ENCODE results near the gene TFDP1.

Gene TFDP1

GRCh38 chr13:113629866-113630265 lies 45.3 kb downstream of the TFDP1 start:
- DNase-seq (ENCODE audit: low read depth), result no peak
- H3K4me3 ChIP-seq (ENCODE audit: low read depth, low read length), result no peak overlapping the region
- TF ChIP-seq, protein P1, sequence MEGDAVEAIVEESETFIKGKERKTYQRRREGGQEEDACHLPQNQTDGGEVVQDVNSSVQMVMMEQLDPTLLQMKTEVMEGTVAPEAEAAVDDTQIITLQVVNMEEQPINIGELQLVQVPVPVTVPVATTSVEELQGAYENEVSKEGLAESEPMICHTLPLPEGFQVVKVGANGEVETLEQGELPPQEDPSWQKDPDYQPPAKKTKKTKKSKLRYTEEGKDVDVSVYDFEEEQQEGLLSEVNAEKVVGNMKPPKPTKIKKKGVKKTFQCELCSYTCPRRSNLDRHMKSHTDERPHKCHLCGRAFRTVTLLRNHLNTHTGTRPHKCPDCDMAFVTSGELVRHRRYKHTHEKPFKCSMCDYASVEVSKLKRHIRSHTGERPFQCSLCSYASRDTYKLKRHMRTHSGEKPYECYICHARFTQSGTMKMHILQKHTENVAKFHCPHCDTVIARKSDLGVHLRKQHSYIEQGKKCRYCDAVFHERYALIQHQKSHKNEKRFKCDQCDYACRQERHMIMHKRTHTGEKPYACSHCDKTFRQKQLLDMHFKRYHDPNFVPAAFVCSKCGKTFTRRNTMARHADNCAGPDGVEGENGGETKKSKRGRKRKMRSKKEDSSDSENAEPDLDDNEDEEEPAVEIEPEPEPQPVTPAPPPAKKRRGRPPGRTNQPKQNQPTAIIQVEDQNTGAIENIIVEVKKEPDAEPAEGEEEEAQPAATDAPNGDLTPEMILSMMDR (conservative IDR thresholded peaks at IDR 0.05; ENCODE audit: low read depth, low read length), result no peak

DNA sequence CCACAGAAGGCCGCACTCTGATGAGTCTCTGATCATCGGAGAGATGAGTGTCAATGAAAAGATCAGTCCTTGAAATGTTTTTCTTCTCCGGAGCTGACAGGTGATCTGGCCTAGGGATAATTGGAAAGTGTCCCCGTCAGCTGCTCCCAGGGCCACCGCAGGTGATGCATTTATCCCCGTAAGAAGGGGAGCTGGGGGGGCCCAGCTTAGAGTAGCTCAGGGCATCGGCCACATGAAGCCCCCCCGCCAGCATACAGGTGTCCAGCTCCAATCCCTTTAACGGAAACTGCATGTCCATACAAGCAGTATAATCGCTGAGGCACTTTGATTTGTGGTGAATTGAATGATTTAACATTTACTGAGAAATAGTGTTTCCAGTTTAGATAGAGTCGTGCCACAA lies 45.7 kb downstream of the TFDP1 start:
- TF ChIP-seq, protein P1 (conservative IDR thresholded peaks at IDR 0.05; ENCODE audit: low read depth, low read length), result no peak
- H3K4me3 ChIP-seq (ENCODE audit: low read depth, low read length), result no peak overlapping the region
- DNase-seq (ENCODE audit: low read depth), result no peak

DNA sequence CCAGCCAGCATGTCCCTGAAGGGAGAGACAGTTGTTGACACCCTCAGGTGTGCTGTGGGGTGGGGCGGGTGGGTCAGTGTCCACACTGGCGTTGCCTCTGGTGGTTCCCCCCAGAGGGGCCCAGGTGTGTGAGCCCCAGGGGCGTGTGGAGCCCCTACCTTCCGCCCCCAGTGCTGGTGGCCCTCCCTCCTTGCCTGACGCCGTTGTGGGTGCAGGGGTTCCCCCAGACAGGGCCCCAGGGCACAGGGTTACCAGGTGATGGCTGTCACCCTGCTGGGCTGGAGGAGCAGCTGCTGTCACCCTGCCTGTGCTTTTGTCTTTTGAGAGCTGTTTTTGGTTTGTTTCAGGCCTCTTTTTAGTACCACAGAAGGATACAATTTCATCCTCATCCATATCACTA lies 46.3 kb downstream of the TFDP1 start:
- no peak for DNase-seq (ENCODE audit: low read depth)
- TF ChIP-seq, protein P1 (conservative IDR thresholded peaks at IDR 0.05; ENCODE audit: low read depth, low read length), result no peak

GRCh38 chr13:113631341-113632095 lies 47.0 kb downstream of the TFDP1 start:
- no peak for DNase-seq (ENCODE audit: low read depth)
- TF ChIP-seq, protein P1 (conservative IDR thresholded peaks at IDR 0.05; ENCODE audit: low read depth, low read length), result no peak
- H3K4me3 ChIP-seq (ENCODE audit: low read depth, low read length), result no peak overlapping the region

More for the DNA sequence above, 46.3 kb downstream of the TFDP1 start:
- H3K4me3 ChIP-seq (ENCODE audit: low read depth, low read length), result no peak overlapping the region

GRCh38 chr13:113632706-113633484 lies 48.3 kb downstream of the TFDP1 start:
- no peak overlapping the region for H3K4me3 ChIP-seq (ENCODE audit: low read depth, low read length)
- no peak for DNase-seq (ENCODE audit: low read depth)
- TF ChIP-seq, protein P1 (conservative IDR thresholded peaks at IDR 0.05; ENCODE audit: low read depth, low read length), result no peak

DNA sequence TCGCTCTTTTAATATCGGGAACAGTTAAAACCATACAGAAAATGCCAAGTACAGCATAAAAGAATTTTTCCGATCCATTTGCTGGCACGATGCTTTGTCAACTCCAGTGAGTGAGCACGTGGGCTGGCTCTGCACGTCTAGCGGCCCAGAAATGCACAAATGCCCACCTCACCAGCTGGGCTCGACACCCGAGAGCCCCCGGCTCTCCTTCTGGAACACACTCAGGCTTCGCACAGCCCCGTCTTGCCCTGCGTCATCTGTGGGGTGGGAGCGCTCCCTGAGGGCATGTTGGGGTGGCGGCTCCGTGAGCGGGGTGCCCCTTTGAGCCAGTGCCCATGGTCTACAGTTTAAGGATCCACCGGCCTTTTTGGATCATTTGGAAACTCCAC lies 48.9 kb downstream of the TFDP1 start:
- H3K4me3 ChIP-seq (ENCODE audit: low read depth, low read length), result no peak overlapping the region
- TF ChIP-seq, protein P1 (conservative IDR thresholded peaks at IDR 0.05; ENCODE audit: low read depth, low read length), result no peak
- no peak for DNase-seq (ENCODE audit: low read depth)

All from choroid plexus epithelial cell (primary cell).